ENCODE measurements around the gene BCL7A. TPM values are rescaled to one million over a fixed set of nuclear protein-coding genes. Genes with fewer than 3 reads are reported as not detected.

The BCL7A gene
- total RNA-seq, 1 experiment from 2014 or later: 18.2 TPM

GRCh38 chr12:122035292-122035691 is 13.6 kb downstream of the BCL7A start:
- no peaks in the 10 kb centered on the region for H3K4me1 ChIP-seq (ENCODE audit: insufficient read depth, low read length)
- H3K27ac ChIP-seq (ENCODE audit: insufficient read length, low read depth, low read length): no peak overlapping the region
- H3K4me1 Mint-ChIP-seq: peaks cover 2 to 5% of the 10 kb centered on the region in 2 experiments; a peak in 3 of 4 replicates
- H3K4ac ChIP-seq (ENCODE audit: low read depth, low read length): no peak overlapping the region
- peaks cover 3% of the 10 kb centered on the region for H4K20me1 ChIP-seq (ENCODE audit: control insufficient read depth, insufficient read depth, insufficient read length)
- no peaks in the 10 kb centered on the region for H3K79me2 ChIP-seq (ENCODE audit: insufficient read depth, low read length)
- H3K14ac ChIP-seq (ENCODE audit: insufficient read depth, low read length): no peak overlapping the region
- no peak overlapping the region for H2BK5ac ChIP-seq (ENCODE audit: insufficient read length, low read length)
- no peak overlapping the region for H3K9ac ChIP-seq (ENCODE audit: extremely low read depth, insufficient read length, low read length)
- no peak overlapping the region for H2BK20ac ChIP-seq (ENCODE audit: low read depth, low read length, poor library complexity, severe bottlenecking)
- H4K91ac ChIP-seq (ENCODE audit: insufficient read length, low read depth, low read length): no peak overlapping the region
- H3K23me2 ChIP-seq (ENCODE audit: insufficient read length, low read depth, low read length, poor library complexity, severe bottlenecking): no peaks in the 10 kb centered on the region
- DNase-seq: no peak
- no peak overlapping the region for H3K18ac ChIP-seq (ENCODE audit: insufficient read length, low read depth, low read length)
- H3K36me3 Mint-ChIP-seq (ENCODE audit: insufficient read depth in 1 of 3, low read depth in 3 of 3): peaks cover 20 to 38% (median 33%) of the 10 kb centered on the region in 3 experiments; a peak in 6 of 7 replicates
- H3K79me1 ChIP-seq (ENCODE audit: insufficient read depth, low read depth, low read length, poor library complexity, severe bottlenecking): no peaks in the 10 kb centered on the region
- H3K27ac Mint-ChIP-seq: peak overlapping the region in 1 of 3 experiments; percentile 30; a peak in 2 of 7 replicates
- H3K4me2 ChIP-seq (ENCODE audit: insufficient read depth, insufficient read length, low read length): no peak overlapping the region
- no peak overlapping the region for H2BK15ac ChIP-seq (ENCODE audit: low read depth, low read length)
- H3K9me3 ChIP-seq (ENCODE audit: control insufficient read depth, low read depth, low read length): no peaks in the 10 kb centered on the region
- no peaks in the 10 kb centered on the region for H3K27me3 Mint-ChIP-seq (ENCODE audit: low read depth)
- no peak overlapping the region for H2AK5ac ChIP-seq (ENCODE audit: insufficient read length, low read length)
- no peak overlapping the region for H3K23ac ChIP-seq (ENCODE audit: insufficient read length, low read depth, low read length)
- no CpG with 5 or more reads among the region's 8 CpGs for WGBS (ENCODE audit: extremely low coverage, insufficient read length, low lambda C conversion rate)
- no peak overlapping the region for H4K8ac ChIP-seq (replicated peaks; ENCODE audit: insufficient read length, low read depth, low read length)
- no peaks in the 10 kb centered on the region for H3K9me3 Mint-ChIP-seq
- no peak overlapping the region for H2AFZ ChIP-seq (ENCODE audit: low read length)
- no peak overlapping the region for H2BK120ac ChIP-seq (ENCODE audit: low read depth, low read length, poor library complexity, severe bottlenecking)
- H2BK12ac ChIP-seq (ENCODE audit: insufficient read length, low read depth, low read length): no peak overlapping the region
- H3K27me3 ChIP-seq (ENCODE audit: insufficient read depth, low read length): no peaks in the 10 kb centered on the region
- H3K56ac ChIP-seq (ENCODE audit: insufficient read length, low read depth, low read length): no peak overlapping the region
- no peak overlapping the region for H3K4me3 Mint-ChIP-seq
- H4K5ac ChIP-seq (ENCODE audit: insufficient read length, low read depth, low read length): no peak overlapping the region
- H3T11ph ChIP-seq (ENCODE audit: low read length): no peak overlapping the region
- no peak for TF ChIP-seq CTCF (conservative IDR thresholded peaks at IDR 0.05)

Measured in H9 (cell line).